Thoracic aorta (tissue), 2 donors: ENCODE data around the gene MYO1E. TPM values are rescaled to one million over a fixed set of nuclear protein-coding genes. Genes with fewer than 3 reads are reported as not detected.

ENCODE experiments used
- ATAC-seq: fragments of 150-250 bp; one replicate; pipeline ENCODE4 v1.8.0; 2017; ENCODE audit warnings: low read depth; ENCODE audit not compliant: insufficient number of reproducible peaks, low FRiP score
- DNase-seq: peaks from one replicate; pipeline ENCODE4 v3.0.0-alpha.2; 2020; ENCODE audit warnings: low spot score
- H3K27ac ChIP-seq, 2 donors: fragments of 200-600 bp; sonication (generic); 1 replicate in 1 of 2; 2 replicates in 1 of 2; pipeline ENCODE4 v1.5.1; 2016; ENCODE audit warnings: mild to moderate bottlenecking in 2 of 2, moderate library complexity in 2 of 2
- H3K27me3 ChIP-seq: fragments of 200-600 bp; sonication (generic); replicated peaks from 2 replicates; pipeline ENCODE4 v1.6.0; 2016; ENCODE audit warnings: mild to moderate bottlenecking; ENCODE audit not compliant: insufficient read depth
- H3K36me3 ChIP-seq: fragments of 200-600 bp; sonication (generic); one replicate; pipeline ENCODE4 v1.5.1; 2016
- H3K4me1 ChIP-seq, 2 donors: fragments of 200-600 bp; sonication (generic); 1 replicate in 1 of 2; 2 replicates in 1 of 2; pipeline versions ENCODE4 v1.5.1 to v1.6.0; 2016; ENCODE audit warnings: low read depth in 2 of 2, mild to moderate bottlenecking in 1 of 2; ENCODE audit not compliant: control insufficient read depth in 1 of 2
- H3K4me3 ChIP-seq: fragments of 200-600 bp; sonication (generic); 2 replicates; pipeline ENCODE4 v1.5.1; 2016; ENCODE audit warnings: mild to moderate bottlenecking
- H3K9me3 ChIP-seq: fragments of 200-600 bp; sonication (generic); 2 replicates; pipeline ENCODE4 v1.5.1; 2016
- total RNA-seq, 2 donors: library from RNA; depleted of rRNA; stranded (reverse); fragments of >200 nt; gene quantifications; one replicate each; pipeline versions ENCODE4 v1.1.0 to v1.2.3, GENCODE V29; 2016
- TF ChIP-seq, protein P1 (sequence below): fragments of 200-600 bp; sonication (generic); IDR thresholded peaks from one replicate; pipeline ENCODE4 v1.5.1; 2019; ENCODE audit warnings: antibody characterized with exemption

The MYO1E gene
- total RNA-seq, 2 donors from 2014 or later, result 56.2 to 121 TPM

DNA sequence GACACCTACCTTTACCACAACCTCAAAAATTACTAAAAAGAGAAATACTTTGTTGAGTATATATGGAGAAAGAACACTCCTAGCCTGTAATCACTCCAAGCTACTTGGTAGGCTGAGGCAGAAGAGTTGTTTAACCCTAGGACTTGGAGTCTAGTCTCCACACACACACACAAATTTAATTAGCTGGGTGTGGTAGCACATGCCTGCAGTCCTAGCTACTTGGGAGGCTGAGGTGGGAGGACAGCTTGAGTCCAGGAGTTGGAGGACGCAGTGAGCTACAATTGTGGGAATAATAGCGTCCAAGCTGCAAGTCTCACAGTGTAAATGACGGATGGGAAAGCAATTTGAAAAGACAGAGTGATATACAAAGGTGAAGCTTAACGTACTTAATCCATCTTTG lies 115.5 kb downstream of the MYO1E start:
- H3K36me3 ChIP-seq, result peaks cover 27% of the 10 kb centered on the region
- no peak overlapping the region for H3K4me3 ChIP-seq
- H3K9me3 ChIP-seq, result no peaks in the 10 kb centered on the region
- DNase-seq (no peak), ATAC-seq (no peak)
- no peak overlapping the region for H3K27ac ChIP-seq
- H3K27me3 ChIP-seq, result no peaks in the 10 kb centered on the region
- H3K4me1 ChIP-seq, result no peaks in the 10 kb centered on the region
- TF ChIP-seq, protein P1, sequence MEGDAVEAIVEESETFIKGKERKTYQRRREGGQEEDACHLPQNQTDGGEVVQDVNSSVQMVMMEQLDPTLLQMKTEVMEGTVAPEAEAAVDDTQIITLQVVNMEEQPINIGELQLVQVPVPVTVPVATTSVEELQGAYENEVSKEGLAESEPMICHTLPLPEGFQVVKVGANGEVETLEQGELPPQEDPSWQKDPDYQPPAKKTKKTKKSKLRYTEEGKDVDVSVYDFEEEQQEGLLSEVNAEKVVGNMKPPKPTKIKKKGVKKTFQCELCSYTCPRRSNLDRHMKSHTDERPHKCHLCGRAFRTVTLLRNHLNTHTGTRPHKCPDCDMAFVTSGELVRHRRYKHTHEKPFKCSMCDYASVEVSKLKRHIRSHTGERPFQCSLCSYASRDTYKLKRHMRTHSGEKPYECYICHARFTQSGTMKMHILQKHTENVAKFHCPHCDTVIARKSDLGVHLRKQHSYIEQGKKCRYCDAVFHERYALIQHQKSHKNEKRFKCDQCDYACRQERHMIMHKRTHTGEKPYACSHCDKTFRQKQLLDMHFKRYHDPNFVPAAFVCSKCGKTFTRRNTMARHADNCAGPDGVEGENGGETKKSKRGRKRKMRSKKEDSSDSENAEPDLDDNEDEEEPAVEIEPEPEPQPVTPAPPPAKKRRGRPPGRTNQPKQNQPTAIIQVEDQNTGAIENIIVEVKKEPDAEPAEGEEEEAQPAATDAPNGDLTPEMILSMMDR, result no peak

DNA sequence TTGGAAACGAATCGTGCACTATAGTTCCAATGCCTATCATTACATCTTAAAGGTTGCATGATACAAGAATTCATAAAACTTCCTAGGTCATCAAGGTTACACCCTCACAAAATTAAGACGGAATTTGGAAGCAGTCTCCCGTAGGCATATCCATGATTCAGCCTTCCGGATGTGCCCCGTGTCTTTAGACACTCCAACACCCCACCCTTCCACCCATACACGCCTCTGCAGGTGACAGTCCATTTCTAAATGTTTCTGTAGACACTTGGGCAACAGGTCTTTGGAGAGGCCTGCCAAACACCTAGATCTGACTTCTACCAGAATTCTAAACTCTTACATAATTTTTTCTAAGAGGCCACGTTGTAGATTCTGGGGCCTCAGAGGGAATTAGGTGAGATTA lies 116.2 kb downstream of the MYO1E start:
- H3K9me3 ChIP-seq, result no peaks in the 10 kb centered on the region
- TF ChIP-seq, protein P1, result no peak
- no peak for DNase-seq
- no peaks in the 10 kb centered on the region for H3K27me3 ChIP-seq
- ATAC-seq, result no peak
- H3K36me3 ChIP-seq, result peaks cover 27% of the 10 kb centered on the region
- H3K4me1 ChIP-seq, result peaks cover 0 to 2% of the 10 kb centered on the region in 2 donors
- no peak overlapping the region for H3K27ac ChIP-seq
- no peak overlapping the region for H3K4me3 ChIP-seq

DNA sequence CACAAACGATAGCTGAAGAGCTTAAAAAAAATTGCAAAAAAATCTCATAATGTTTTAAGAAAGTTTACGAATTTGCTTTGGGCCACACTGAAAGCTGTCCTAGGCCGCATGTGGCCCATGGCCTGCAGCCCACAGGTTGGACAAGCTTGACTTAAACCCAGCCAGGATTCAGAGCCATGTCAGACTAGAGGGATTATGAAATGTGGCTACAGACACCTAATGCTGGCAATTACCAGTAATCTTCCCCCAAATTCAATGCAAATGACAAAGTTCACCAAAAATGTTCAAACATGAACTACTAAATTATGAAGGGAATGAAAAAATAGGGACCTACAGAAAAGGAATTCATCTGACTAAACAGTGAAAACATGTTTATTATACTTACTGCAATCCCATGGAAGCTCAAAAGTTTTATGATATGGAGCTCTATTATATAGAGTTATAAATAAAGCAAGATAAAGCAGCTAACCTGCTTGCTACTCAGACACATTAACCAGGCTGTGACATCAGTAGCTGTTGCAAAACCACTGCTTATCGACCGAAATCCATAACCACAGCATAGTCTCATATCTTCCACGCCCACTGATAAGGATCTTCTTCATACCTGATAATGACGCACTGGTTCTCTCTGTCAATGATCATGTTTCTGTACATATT lies 116.9 kb downstream of the MYO1E start:
- H3K9me3 ChIP-seq, result no peaks in the 10 kb centered on the region
- TF ChIP-seq, protein P1, result no peak

DNA sequence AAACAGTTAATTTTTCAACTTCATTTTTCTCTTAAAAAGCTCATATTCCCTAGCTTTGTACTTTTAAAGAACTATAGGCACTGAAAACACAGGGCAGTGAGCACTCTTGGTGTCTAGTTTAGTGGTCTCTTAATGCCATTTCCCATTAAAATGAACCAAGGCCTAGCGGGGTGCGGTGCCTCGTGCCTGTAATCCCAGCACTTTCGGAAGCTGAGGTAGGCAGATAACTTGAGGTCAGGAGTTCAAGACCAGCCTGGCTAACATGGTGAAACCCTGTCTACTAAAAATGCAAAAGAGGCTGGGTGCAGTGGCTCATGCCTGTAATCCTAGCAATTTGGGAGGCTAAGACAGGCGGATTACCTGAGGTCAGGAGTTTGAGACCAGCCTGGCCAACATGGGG lies 120.5 kb downstream of the MYO1E start:
- Histone ChIP-seq H3K36me3 (peaks cover 13% of the 10 kb centered on the region), H3K9me3 (no peaks in the 10 kb centered on the region), H3K27ac (no peak overlapping the region), H3K4me3 (no peak overlapping the region), H3K27me3 (no peaks in the 10 kb centered on the region), H3K4me1 (peaks cover 0 to 9% of the 10 kb centered on the region in 2 donors)
- TF ChIP-seq, protein P1, result no peak
- ATAC-seq (no peak), DNase-seq (no peak)

More for the DNA sequence above, 116.9 kb downstream of the MYO1E start:
- Histone ChIP-seq H3K27me3 (no peaks in the 10 kb centered on the region), H3K27ac (no peak overlapping the region), H3K36me3 (peaks cover 27% of the 10 kb centered on the region), H3K4me3 (no peak overlapping the region), H3K4me1 (peaks cover 0 to 9% of the 10 kb centered on the region in 2 donors)
- DNase-seq (no peak), ATAC-seq (no peak)

DNA sequence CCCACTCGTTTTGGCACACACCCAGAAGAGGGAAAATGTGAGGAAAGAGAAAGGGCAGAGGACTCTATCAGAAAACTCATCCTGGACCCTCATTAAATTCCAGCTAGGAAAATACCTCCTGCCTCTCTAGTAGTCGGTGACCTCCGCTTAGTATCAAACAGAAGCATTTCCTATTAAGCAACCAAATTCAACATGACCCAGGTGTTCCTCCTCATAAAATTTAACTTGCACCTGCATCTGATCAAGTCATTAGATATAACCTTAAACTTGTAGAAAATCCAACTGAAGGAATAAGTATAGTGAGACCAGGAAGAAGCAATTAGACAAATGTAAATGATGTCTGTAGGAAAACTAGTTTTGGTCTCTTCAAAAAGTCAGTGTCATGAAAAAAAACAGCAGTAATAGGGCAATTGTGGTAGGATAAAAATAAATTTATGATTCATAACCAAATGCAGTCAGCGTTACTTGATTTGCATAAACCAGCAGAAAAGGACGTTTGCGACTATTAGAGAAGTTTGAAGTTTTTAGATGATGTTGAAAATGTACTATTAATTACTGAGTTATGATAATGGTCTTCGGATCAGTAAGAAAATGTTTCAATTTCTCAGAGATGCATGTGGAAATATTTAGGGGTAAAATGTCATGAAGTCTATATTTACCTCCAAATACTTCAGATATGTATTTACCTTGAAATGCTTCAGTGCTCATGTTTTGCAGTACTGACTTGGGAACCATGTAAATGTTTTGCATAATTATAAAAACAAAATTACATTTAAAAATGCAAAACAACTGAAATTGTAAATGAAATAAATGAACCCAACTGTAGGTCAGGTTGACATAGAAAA lies 121.4 kb downstream of the MYO1E start:
- Histone ChIP-seq H3K4me1 (peaks cover 0 to 9% of the 10 kb centered on the region in 2 donors), H3K27ac (no peak overlapping the region), H3K36me3 (peaks cover 11% of the 10 kb centered on the region), H3K9me3 (no peaks in the 10 kb centered on the region), H3K4me3 (no peak overlapping the region), H3K27me3 (no peaks in the 10 kb centered on the region)
- ATAC-seq (no peak), DNase-seq (no peak)
- TF ChIP-seq, protein P1, result no peak
